ENCODE measurements around the gene NDST1.

Gene NDST1

GRCh38 chr5:150601491-150602345 is 93.8 kb downstream of the NDST1 start:
- DNase-seq (ENCODE audit: low read depth in 3 of 3, low spot score in 1 of 3): no peak

GRCh38 chr5:150603052-150603451 is 95.1 kb downstream of the NDST1 start:
- no peak for DNase-seq (ENCODE audit: low read depth in 3 of 3, low spot score in 1 of 3)

GRCh38 chr5:150603491-150603890 is 95.6 kb downstream of the NDST1 start:
- no peak for DNase-seq (ENCODE audit: low read depth in 3 of 3, low spot score in 1 of 3)

GRCh38 chr5:150604010-150604409 is 96.1 kb downstream of the NDST1 start:
- DNase-seq (ENCODE audit: low read depth in 3 of 3, low spot score in 1 of 3): no peak

- no peak for DNase-seq (ENCODE audit: low read depth in 3 of 3, low spot score in 1 of 3)
Measured at GRCh38 chr5:150604894-150605440, 97.0 kb downstream of the NDST1 start.

- DNase-seq (ENCODE audit: low read depth in 3 of 3, low spot score in 1 of 3): no peak
Measured at GRCh38 chr5:150605546-150605945, 97.6 kb downstream of the NDST1 start.

- DNase-seq (ENCODE audit: low read depth in 3 of 3, low spot score in 1 of 3): no peak
Measured at GRCh38 chr5:150606476-150606875, 98.5 kb downstream of the NDST1 start.

- no peak for DNase-seq (ENCODE audit: low read depth in 3 of 3, low spot score in 1 of 3)
Measured at GRCh38 chr5:150607105-150607504, 99.2 kb downstream of the NDST1 start.
